GM18907 (cell line): Measurements from ENCODE around the gene PGAP6.
"Not testable (repeated sequence)": the region's sequence is repeated elsewhere in the genome, so short reads cannot be mapped to it uniquely, and the experiment has no call there.

ENCODE experiments used
- ATAC-seq: cut with Tn5 transposase; IDR thresholded peaks from one replicate; pipeline ENCODE4 v1.9.1; 2021; ENCODE audit warnings: mild to moderate bottlenecking, moderate library complexity; ENCODE audit not compliant: unreplicated experiment

Gene PGAP6

GRCh38 chr16:331181-331814 is 50.5 kb downstream of the PGAP6 start:
- ATAC-seq, result not testable (repeated sequence)

GRCh38 chr16:330741-331140 is 51.0 kb downstream of the PGAP6 start:
- no peak for ATAC-seq

- ATAC-seq, result no peak
These were observed 56.2 kb downstream of the PGAP6 start for GRCh38 chr16:325375-326145.

- ATAC-seq, result no peak
These were observed 57.1 kb downstream of the PGAP6 start for GRCh38 chr16:324451-325334.

- ATAC-seq, result no peak
These were observed 57.7 kb downstream of the PGAP6 start for GRCh38 chr16:324201-324450.

- ATAC-seq, result no peak
These were observed 59.2 kb downstream of the PGAP6 start for GRCh38 chr16:322476-323143.

GRCh38 chr16:321532-321931 is 60.2 kb downstream of the PGAP6 start:
- ATAC-seq, result no peak
